ENCODE data around the gene NFATC1. TPM values are rescaled to one million over a fixed set of nuclear protein-coding genes. Genes with fewer than 3 reads are reported as not detected.

NFATC1 gene
- polyA plus RNA-seq, 1 of the 3 experiments (the other 2 are of a cell fraction): 0.02 TPM

DNA sequence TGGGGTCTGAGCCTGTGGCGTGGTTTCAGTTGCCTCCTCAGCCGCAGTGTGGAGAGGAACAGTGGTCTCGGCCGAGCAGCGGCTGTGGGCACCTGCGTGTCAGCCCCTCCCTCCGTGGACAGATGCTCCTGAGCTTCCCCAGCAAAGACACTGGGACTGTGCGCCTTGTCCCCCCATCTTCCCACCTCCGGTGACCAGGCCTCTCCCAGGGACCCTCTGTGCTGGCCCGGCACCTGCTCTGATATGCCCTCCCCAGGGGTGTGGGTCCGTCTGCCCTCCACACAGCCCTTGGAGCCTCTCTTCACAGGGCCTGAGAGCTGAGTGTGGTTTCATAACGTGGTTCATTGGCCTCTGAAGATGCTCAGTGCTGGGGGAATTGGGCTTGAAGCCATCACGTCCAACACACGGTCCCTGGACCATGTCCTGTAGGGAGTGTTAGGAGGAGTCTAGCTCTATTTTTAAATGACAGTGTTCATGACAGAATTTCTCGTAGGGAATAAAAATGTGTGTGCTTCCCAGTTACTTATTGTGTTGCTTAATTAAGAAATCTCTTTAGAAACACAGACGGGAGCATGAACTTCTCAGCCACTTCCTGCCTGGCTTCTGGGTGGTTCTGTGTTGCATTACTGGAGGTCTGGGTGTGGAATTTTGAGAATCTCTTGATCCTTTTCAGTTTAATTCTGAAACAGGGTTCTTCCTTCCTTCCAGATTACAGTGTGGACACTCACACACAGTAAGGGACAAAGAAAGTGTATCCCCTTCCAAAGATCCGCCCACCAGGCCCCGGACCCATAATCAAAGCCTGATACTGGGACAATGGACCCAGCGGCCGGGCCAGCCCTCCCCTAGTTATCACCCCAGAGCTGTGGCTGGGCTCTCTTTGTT, 110.7 kb downstream of the NFATC1 start:
- H3K27ac ChIP-seq (ENCODE audit: low read depth in 2 of 2, low read length in 1 of 2): no peak overlapping the region

More for the DNA sequence above, 110.7 kb downstream of the NFATC1 start:
- 18% methylated on average over 20 of the region's 20 CpGs for WGBS (ENCODE audit: low lambda C conversion rate)
- H3K36me3 ChIP-seq (replicated peaks in 1 of 2; ENCODE audit: control insufficient read depth in 1 of 2, insufficient read depth in 2 of 2, low read length in 1 of 2): no peaks in the 10 kb centered on the region
- no peak overlapping the region for H2AFZ ChIP-seq (ENCODE audit: low read depth)
- H3K4me2 ChIP-seq: peak overlapping the region; percentile 52; the same call in 1 of the 2 replicates
- H4K20me1 ChIP-seq (ENCODE audit: insufficient read depth): no peaks in the 10 kb centered on the region
- no peaks in the 10 kb centered on the region for H3F3A ChIP-seq (replicated peaks; ENCODE audit: insufficient read depth)
- H3K4me3 ChIP-seq (ENCODE audit: low read depth in 2 of 2, low read length in 1 of 2): no peak overlapping the region
- H3K4me1 ChIP-seq (ENCODE audit: control insufficient read depth in 1 of 2, insufficient read depth in 2 of 2, low read depth in 1 of 2, low read length in 1 of 2): no peaks in the 10 kb centered on the region; a peak in 1 of 4 replicates
- CTCF ChIA-PET: interaction anchor here (2.2 kb wide), 1 partner anchor 125 kb away, joined by 6 read pairs; no protein-coding TSS in a partner anchor
- no peak overlapping the region for H3K9ac ChIP-seq
- H3K27me3 ChIP-seq (ENCODE audit: insufficient read depth): peaks cover 80% of the 10 kb centered on the region
- DNase-seq: no peak
- TF ChIP-seq REST (IDR thresholded peaks at IDR 0.05; ENCODE audit: low read depth, low read length): no peak
- no peak for TF ChIP-seq USF1 (IDR thresholded peaks at IDR 0.05; ENCODE audit: borderline replicate concordance, low read depth)
- no peak for TF ChIP-seq RFX5 (IDR thresholded peaks at IDR 0.05; ENCODE audit: low read length)
- no peak for TF ChIP-seq SMC3 (IDR thresholded peaks at IDR 0.05; ENCODE audit: low read depth, low read length)
- TF ChIP-seq, protein P1, sequence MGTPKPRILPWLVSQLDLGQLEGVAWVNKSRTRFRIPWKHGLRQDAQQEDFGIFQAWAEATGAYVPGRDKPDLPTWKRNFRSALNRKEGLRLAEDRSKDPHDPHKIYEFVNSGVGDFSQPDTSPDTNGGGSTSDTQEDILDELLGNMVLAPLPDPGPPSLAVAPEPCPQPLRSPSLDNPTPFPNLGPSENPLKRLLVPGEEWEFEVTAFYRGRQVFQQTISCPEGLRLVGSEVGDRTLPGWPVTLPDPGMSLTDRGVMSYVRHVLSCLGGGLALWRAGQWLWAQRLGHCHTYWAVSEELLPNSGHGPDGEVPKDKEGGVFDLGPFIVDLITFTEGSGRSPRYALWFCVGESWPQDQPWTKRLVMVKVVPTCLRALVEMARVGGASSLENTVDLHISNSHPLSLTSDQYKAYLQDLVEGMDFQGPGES (IDR thresholded peaks at IDR 0.05; ENCODE audit: low read depth, low read length): no peak
- TF ChIP-seq SIN3A (IDR thresholded peaks at IDR 0.05; ENCODE audit: borderline replicate concordance, low read depth, low read length): no peak
- no peak for TF ChIP-seq RCOR1 (IDR thresholded peaks at IDR 0.05; ENCODE audit: low read length)
- TF ChIP-seq FOSL2 (IDR thresholded peaks at IDR 0.05; ENCODE audit: borderline replicate concordance, low read depth): no peak
- no peak for TF ChIP-seq GABPA (IDR thresholded peaks at IDR 0.05; ENCODE audit: low read depth)
- TF ChIP-seq, protein P2, sequence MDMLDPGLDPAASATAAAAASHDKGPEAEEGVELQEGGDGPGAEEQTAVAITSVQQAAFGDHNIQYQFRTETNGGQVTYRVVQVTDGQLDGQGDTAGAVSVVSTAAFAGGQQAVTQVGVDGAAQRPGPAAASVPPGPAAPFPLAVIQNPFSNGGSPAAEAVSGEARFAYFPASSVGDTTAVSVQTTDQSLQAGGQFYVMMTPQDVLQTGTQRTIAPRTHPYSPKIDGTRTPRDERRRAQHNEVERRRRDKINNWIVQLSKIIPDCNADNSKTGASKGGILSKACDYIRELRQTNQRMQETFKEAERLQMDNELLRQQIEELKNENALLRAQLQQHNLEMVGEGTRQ (IDR thresholded peaks at IDR 0.05; ENCODE audit: borderline replicate concordance, low read depth, low read length): no peak
- no peak for TF ChIP-seq NFIC (IDR thresholded peaks at IDR 0.05; ENCODE audit: borderline replicate concordance)
- no peak for TF ChIP-seq EP300 (IDR thresholded peaks at IDR 0.05; ENCODE audit: borderline replicate concordance in 1 of 2, low read depth in 1 of 2, low read length in 1 of 2)
- TF ChIP-seq TAF1 (IDR thresholded peaks at IDR 0.05; ENCODE audit: borderline replicate concordance, low read depth, low read length): no peak
- TF ChIP-seq JUND (IDR thresholded peaks at IDR 0.05): no peak
- TF ChIP-seq EZH2phosphoT487 (IDR thresholded peaks at IDR 0.05; ENCODE audit: borderline replicate concordance, low read depth): no peak
- no peak for TF ChIP-seq RXRA (IDR thresholded peaks at IDR 0.05; ENCODE audit: borderline replicate concordance, low read depth)
- TF ChIP-seq, protein P3, sequence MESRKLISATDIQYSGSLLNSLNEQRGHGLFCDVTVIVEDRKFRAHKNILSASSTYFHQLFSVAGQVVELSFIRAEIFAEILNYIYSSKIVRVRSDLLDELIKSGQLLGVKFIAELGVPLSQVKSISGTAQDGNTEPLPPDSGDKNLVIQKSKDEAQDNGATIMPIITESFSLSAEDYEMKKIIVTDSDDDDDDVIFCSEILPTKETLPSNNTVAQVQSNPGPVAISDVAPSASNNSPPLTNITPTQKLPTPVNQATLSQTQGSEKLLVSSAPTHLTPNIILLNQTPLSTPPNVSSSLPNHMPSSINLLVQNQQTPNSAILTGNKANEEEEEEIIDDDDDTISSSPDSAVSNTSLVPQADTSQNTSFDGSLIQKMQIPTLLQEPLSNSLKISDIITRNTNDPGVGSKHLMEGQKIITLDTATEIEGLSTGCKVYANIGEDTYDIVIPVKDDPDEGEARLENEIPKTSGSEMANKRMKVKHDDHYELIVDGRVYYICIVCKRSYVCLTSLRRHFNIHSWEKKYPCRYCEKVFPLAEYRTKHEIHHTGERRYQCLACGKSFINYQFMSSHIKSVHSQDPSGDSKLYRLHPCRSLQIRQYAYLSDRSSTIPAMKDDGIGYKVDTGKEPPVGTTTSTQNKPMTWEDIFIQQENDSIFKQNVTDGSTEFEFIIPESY (IDR thresholded peaks at IDR 0.05; ENCODE audit: borderline replicate concordance, low read depth): no peak
- TF ChIP-seq TEAD4 (IDR thresholded peaks at IDR 0.05; ENCODE audit: borderline replicate concordance, insufficient read depth): no peak
- TF ChIP-seq ELF1 (IDR thresholded peaks at IDR 0.05): no peak
- POLR2A ChIA-PET: no interaction called here
- H3K9me2 ChIP-seq: no peaks in the 10 kb centered on the region
- no peaks in the 10 kb centered on the region for H3K9me3 ChIP-seq
- no peaks in the 10 kb centered on the region for H3K79me2 ChIP-seq (ENCODE audit: insufficient read depth)
